Uterine smooth muscle cell (primary cell): Measurements from ENCODE around the gene TMEM91. TPM values are rescaled to one million over a fixed set of nuclear protein-coding genes. Genes with fewer than 3 reads are reported as not detected.

Experiments
- total RNA-seq: library from RNA; depleted of rRNA; stranded (reverse); fragments of >200 nt; gene quantifications from 2 replicates; pipeline ENCODE4 v1.2.3, GENCODE V29; 2014

The TMEM91 gene
- total RNA-seq: 3.4 and 10.7 TPM in 2 replicates

DNA sequence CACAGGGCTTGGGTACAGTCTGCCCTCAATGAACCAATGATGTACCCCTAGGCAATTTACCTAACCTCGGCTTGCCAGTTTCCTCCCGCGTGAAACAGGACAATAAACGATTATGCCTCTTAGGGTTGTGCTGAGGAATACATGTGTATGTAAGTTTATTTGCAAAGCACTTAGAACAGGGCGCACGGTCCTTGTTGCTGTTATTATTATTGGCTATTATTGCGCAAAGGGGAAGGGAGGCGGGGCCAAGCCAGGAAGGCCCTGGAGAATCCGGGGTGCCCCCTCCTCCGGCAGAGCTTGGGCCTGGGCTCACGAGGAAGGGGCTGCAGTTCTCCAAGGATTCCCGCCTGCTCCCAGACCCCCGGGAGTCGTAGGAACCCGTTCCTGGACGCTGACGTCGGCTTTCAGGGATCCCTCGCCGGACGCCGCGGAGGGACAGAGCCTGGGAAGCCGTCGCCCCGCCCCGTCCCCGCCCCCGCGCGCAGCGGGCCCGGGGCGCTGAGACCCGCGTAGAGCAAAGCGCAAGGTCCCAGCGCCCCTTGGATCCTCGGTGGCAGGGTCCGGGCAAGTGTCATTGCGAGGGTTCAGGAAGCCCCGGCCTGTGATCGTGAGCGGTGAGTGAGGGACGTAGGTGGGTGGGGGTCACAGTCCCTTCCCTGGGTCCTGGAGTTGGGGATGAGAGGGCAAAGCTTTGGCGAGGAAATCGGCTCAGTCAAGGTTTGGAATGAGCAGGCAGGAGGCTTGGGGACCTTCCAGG is at the start of gene TMEM91:
TMEM91 (plus strand) TSS at position 293 of the 757 bp plus-strand sequence. CDS start 1,777 bp downstream, outside the sequence.

DNA sequence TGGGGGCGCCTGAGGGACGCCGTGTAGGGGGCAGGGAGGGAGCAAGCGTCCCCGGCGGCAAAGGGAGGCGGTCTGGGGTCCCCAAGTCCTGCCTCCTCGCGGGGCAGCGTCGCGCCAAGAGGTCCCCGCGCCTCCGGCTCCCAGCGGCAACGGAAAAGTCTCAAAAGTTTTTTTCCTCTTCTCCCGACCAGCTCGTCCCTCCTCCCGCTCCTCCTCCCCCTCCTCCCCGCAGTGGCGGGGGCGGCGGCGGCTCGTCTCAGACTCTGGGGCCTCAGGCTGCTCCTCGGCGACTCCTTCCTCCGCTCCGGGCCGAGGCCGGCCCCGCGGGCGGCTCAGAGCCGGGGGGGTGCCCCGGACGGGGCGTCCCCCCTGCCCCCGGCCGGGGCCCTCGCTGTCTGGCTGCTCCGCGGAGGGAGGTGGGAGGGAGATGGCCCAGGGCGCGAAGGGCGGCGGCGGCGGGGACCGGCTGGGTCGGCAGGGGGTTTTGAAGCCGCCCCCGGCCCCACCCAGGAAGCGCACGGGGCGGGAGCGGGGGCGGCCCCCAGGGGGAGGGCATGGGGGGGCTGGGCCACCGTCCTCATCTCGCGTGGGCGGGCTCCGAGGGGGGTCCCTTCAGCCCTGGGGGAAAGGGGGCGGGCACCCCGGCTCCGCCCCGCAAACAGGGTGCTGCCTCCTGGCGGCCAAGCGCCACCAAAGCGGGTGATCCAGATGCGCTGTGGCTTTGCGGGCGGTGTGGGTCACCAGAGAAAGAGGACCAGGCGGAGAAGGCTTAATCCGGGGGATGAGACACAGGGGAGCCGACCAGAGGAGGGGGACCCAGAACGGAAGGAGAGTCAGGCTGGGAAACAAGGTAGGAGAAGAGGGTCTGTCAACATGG is 22.6 kb upstream of the TMEM91 start, which contains the start of gene TGFB1:
TGFB1 (minus strand) TSS at position 457 of the 877 bp plus-strand sequence. CDS start 878 bp downstream, outside the sequence.

DNA sequence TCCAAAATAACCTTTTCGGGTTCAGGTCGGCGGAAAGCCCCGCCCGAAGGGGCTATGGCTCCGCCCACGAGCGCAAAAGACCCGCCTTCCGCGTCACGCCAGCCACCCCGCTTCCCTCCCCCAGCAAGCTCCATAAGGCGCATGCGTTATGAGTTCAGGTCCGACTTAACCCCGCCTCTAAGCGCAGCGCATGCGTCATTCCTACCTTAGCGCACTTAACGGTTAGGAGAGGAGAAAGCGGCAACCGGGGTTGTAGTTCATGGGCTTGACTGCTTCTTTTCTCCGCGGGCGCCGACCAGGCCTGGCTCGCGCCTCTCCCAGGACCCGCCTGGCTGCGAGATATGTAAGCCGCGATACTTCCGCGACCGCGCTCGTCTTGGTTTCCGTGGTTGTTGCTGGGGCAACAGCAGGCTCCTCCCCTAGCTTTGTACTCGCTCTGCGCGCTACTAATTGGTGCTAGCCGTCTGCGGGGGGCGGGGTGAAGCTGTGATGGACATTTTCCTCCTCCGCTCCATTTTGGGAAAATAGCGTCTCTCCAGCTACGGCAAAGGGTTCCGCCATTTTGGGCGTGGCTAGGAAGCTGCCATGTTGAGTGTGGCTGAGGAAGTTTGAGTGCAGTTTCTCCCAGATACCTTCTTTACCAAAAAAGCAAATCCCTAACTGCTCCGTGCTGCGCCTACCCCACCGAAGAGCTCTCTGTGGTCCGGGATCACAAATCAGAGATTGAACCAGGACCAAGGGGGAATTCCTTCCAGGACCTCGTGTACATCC is 12.4 kb upstream of the TMEM91 start, which contains the start of gene B9D2:
B9D2 (minus strand) TSS at position 397 of the 771 bp plus-strand sequence. CDS start 630 bp downstream, outside the sequence.

DNA sequence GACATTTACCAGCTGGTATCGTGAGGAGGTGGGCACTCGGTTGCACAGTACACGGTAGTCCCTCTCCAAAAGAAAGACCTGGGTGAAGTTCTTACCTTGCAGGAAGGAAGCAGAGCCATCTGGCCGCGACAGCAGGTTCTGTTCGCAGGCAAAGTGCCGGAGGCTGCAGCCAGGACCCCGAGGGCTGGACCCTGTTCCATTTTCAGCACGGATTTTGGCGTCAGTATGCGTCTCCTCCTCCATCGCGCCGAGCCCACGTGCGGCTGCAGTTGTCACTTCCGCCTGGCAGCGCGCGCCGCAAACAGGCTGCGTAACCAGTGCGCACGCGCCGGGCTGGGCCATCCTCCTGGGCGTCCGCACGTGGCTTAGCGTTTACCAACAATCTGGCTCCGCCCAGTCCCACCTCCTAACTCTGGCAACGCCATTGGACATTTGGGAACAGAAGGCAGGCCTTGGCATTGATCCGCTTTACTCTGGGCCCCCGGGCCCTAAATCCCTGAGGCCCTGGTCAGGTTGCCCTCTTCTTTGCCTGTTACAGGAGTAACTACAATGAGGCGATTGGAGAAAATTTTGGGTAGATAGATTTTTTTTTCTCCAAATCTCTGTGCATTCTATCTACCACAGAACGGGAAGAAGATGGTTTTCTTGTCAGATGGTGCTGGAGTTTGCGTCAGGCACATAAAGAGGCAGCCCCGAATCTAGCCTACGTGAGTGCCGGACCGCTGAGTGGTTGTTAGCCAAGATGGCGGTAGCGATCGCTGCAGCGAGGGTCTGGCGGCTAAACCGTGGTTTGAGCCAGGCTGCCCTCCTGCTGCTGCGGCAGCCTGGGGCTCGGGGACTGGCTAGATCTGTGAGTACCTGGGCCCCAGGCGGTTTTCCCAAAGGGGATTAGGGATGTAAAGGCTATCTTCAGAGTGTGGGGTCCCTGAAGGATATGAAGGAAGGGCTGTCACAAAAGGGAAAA is 21.0 kb downstream of the TMEM91 start, which contains the start of the genes BCKDHA and EXOSC5:
BCKDHA (plus strand) TSS at position 733 of the 964 bp plus-strand sequence; CDS start at position 743, 10 bp downstream.
EXOSC5 (minus strand) TSS at position 274 of the 964 bp plus-strand sequence; CDS start at position 243, 31 bp downstream.

DNA sequence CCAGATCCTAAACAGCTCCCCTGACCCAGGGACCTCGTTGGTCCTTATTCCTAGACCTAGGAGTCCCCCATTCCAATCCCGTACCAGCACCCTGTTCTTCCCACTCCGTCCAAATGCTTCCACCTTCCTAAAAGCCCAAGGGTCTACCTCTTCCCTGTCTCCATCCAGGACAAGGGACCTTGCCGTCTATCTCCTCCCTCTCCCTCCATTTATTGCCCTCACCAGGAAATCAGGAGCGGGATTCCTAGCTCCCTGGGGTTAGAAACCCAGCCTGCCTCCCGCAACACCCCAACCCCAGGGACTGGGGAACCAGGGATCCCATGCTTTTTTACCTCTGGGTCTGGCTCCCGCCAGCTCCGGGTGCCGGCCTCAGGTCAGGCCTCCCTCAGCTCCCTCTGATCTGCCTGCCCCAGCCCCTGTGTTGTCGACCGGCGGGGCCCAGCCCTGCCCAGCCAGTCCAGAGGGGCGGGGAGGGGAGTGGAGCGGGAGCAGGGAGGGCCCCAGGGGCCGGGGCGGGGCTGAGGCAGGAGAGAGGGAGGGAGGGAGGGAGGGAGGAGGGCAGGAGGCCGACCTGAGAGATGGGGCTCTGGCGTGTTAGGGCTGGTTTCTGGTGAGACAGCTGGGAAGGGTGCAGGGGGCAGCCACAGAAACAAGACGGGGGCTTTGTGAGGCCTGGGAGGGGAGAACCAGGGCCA is 50.8 kb downstream of the TMEM91 start, which contains the start of gene B3GNT8:
B3GNT8 (minus strand) TSS at position 423 of the 695 bp plus-strand sequence. CDS start 596 bp downstream, outside the sequence.

Other genes starting within 250 kb of the TMEM91 start
- gene CYP2S1, start 183.3 kb upstream of the TMEM91 start, total RNA-seq: 0.22 and 0.25 TPM in 2 replicates
- 251 and 278 TPM in 2 replicates for gene AXL, start 157.3 kb upstream of the TMEM91 start, total RNA-seq
- 74.7 and 95.1 TPM in 2 replicates for gene HNRNPUL1, start 112.2 kb upstream of the TMEM91 start, total RNA-seq
- gene CCDC97, start 66.4 kb upstream of the TMEM91 start, total RNA-seq: 5.5 and 7.2 TPM in 2 replicates
- gene TGFB1, start 22.6 kb upstream of the TMEM91 start, total RNA-seq: 8.7 and 11.5 TPM in 2 replicates
- 4.7 and 5.9 TPM in 2 replicates for gene B9D2, start 12.4 kb upstream of the TMEM91 start, total RNA-seq
- gene EXOSC5, start 20.8 kb downstream of the TMEM91 start, total RNA-seq: 11.5 and 18.0 TPM in 2 replicates
- 23.6 and 26.1 TPM in 2 replicates for gene BCKDHA, start 21.3 kb downstream of the TMEM91 start, total RNA-seq
- 1.5 TPM in 2 replicates for gene B3GNT8, start 50.8 kb downstream of the TMEM91 start, total RNA-seq
- gene DMAC2, start 63.4 kb downstream of the TMEM91 start, total RNA-seq: 42.5 and 44.4 TPM in 2 replicates
- gene ERICH4, start 66.6 kb downstream of the TMEM91 start, total RNA-seq: not detected in 2 replicates
- not detected in 2 replicates for gene CEACAM21, start 199.6 kb downstream of the TMEM91 start, total RNA-seq